PC-9 (cell line): ENCODE data around the gene CDK5RAP2. TPM values are rescaled to one million over a fixed set of nuclear protein-coding genes. Genes with fewer than 3 reads are reported as not detected.

Experiments used
- BruUV-seq: library from RNA; stranded (reverse); fragments of 400-500 nt; replicated peaks from 2 replicates; lab custom pipeline; 2021; lab: Mats Ljungman, UMichigan
- CTCF ChIA-PET: fragments of 300-600 bp; sonication (Branson Sonifier 250); formaldehyde crosslinking; loops from one replicate; lab custom pipeline; 2022; ENCODE audit warnings: antibody characterized with exemption; lab: Charles Lee
- POLR2A ChIA-PET: fragments of 300-600 bp; sonication (Branson Sonifier 250); formaldehyde crosslinking; loops from one replicate; lab custom pipeline; 2022; ENCODE audit warnings: antibody characterized with exemption; ENCODE audit not compliant: unreplicated experiment; lab: Charles Lee
- DNase-seq, 2 experiments: peaks; one replicate each; pipeline versions ENCODE4 v3.0.0 to v3.0.0-alpha.2; 2015 to 2022; ENCODE audit warnings: mixed read lengths in 1 of 2
- H2AFZ ChIP-seq: fragments of 200-600 bp; sonication (generic); 2 replicates; pipeline ENCODE4 v1.8.1; 2017; ENCODE audit warnings: antibody characterized with exemption
- H3F3A ChIP-seq: fragments of 200-600 bp; sonication (generic); 2 replicates; pipeline ENCODE4 v1.8.1; 2017; ENCODE audit warnings: antibody characterized with exemption, mild to moderate bottlenecking, low read depth; ENCODE audit not compliant: insufficient read depth
- H3K27ac ChIP-seq: fragments of 200-600 bp; sonication (generic); 2 replicates; pipeline ENCODE4 v1.6.1; 2016; ENCODE audit warnings: mixed run types
- H3K27me3 ChIP-seq: fragments of 200-600 bp; sonication (generic); 2 replicates; pipeline ENCODE4 v1.6.1; 2016; ENCODE audit warnings: low read depth, mixed run types; ENCODE audit not compliant: insufficient read depth
- H3K36me3 ChIP-seq: fragments of 200-600 bp; sonication (generic); 2 replicates; pipeline ENCODE4 v1.6.1; 2016; ENCODE audit warnings: low read depth, mixed run types
- H3K4me1 ChIP-seq: fragments of 200-600 bp; sonication (generic); replicated peaks from 2 replicates; pipeline ENCODE4 v1.6.1; 2016; ENCODE audit warnings: mixed run types; ENCODE audit not compliant: insufficient read depth
- H3K4me2 ChIP-seq: fragments of 200-600 bp; sonication (generic); 2 replicates; pipeline ENCODE4 v1.6.1; 2017; ENCODE audit warnings: mixed run types
- H3K4me3 ChIP-seq: fragments of 200-600 bp; sonication (generic); 2 replicates; pipeline ENCODE4 v1.6.1; 2016; ENCODE audit warnings: mixed run types
- H3K79me2 ChIP-seq: fragments of 200-600 bp; sonication (generic); 2 replicates; pipeline ENCODE4 v1.6.1; 2017; ENCODE audit warnings: low read depth, mixed run types
- H3K9me2 ChIP-seq: fragments of 200-600 bp; sonication (generic); 2 replicates; pipeline ENCODE4 v1.8.1; 2017; ENCODE audit warnings: mild to moderate bottlenecking; ENCODE audit not compliant: insufficient read depth
- H3K9me3 ChIP-seq: fragments of 200-600 bp; sonication (generic); 2 replicates; pipeline ENCODE4 v1.8.1; 2016; ENCODE audit warnings: low read depth; ENCODE audit not compliant: insufficient read depth
- H4K20me1 ChIP-seq: fragments of 200-600 bp; sonication (generic); 2 replicates; pipeline ENCODE4 v1.8.1; 2017; ENCODE audit not compliant: insufficient read depth
- CTCF ChIP-seq: fragments of 200-600 bp; sonication (generic); conservative IDR thresholded peaks from 2 replicates; pipeline ENCODE4 v1.6.1; 2017; ENCODE audit warnings: mixed run types, antibody characterized with exemption, mild to moderate bottlenecking, moderate library complexity
- EZH2 ChIP-seq: fragments of 200-600 bp; sonication (generic); IDR thresholded peaks from 2 replicates; pipeline ENCODE4 v1.8.0; 2017; ENCODE audit warnings: antibody characterized with exemption, low read depth
- intact Hi-C: fragments of 100-400 bp; cut with micrococcal nuclease; formaldehyde crosslinking; loops from one replicate; pipeline ENCODE4 v1.10.0; 2022; ENCODE audit not compliant: unreplicated experiment
- total RNA-seq: library from RNA; stranded (reverse); gene quantifications from 2 replicates; pipeline ENCODE4 v1.2.3, GENCODE V29; 2021

Gene CDK5RAP2
- total RNA-seq, 1 experiment from 2014 or later: 113 TPM

GRCh38 chr9:120622790-120623189 lies 42.8 kb upstream of the CDK5RAP2 start:
- H3K27ac ChIP-seq: no peak overlapping the region
- DNase-seq: no peak
- 0 out of 2 replicates have a peak, but pooled peaks cover 12% of the 10 kb centered on the region for H3K79me2 ChIP-seq
- no TSS peak for BruUV-seq
- H3K4me3 ChIP-seq: no peak overlapping the region
- no peaks in the 10 kb centered on the region for H3K9me3 ChIP-seq
- intact Hi-C loops: loop anchor here (5.0 kb wide), 1 partner anchor 110 kb away; no protein-coding TSS in a partner anchor
- no peak overlapping the region for H3K4me2 ChIP-seq
- H3F3A ChIP-seq: peaks cover 39% of the 10 kb centered on the region
- peaks cover 20% of the 10 kb centered on the region for H3K4me1 ChIP-seq
- TF ChIP-seq CTCF (no peak), EZH2 (no peak)
- no peak overlapping the region for H2AFZ ChIP-seq
- H3K36me3 ChIP-seq: peaks cover 13% of the 10 kb centered on the region; the same call in 1 of the 2 replicates
- no peaks in the 10 kb centered on the region for H3K27me3 ChIP-seq
- ChIA-PET CTCF (no interaction called here), POLR2A (no interaction called here)
- no peaks in the 10 kb centered on the region for H3K9me2 ChIP-seq
- H4K20me1 ChIP-seq: no peaks in the 10 kb centered on the region; the same call in 1 of the 2 replicates

GRCh38 chr9:120621941-120622340 lies 42.0 kb upstream of the CDK5RAP2 start:
- peaks cover 20% of the 10 kb centered on the region for H3K4me1 ChIP-seq
- intact Hi-C loops: loop anchor here (2.0 to 5.0 kb wide), 2 partner anchors 93 to 110 kb away; partner anchors contain the start of gene MEGF9
- no peaks in the 10 kb centered on the region for H3K9me3 ChIP-seq
- H4K20me1 ChIP-seq: no peaks in the 10 kb centered on the region; the same call in none of the 2 replicates
- no peaks in the 10 kb centered on the region for H3K9me2 ChIP-seq
- no peak overlapping the region for H2AFZ ChIP-seq
- H3K4me2 ChIP-seq: no peak overlapping the region
- peaks cover 13% of the 10 kb centered on the region; the same call in 1 of the 2 replicates for H3K36me3 ChIP-seq
- no peak overlapping the region for H3K4me3 ChIP-seq
- TF ChIP-seq CTCF (no peak), EZH2 (no peak)
- H3K27ac ChIP-seq: no peak overlapping the region
- 0 out of 2 replicates have a peak, but pooled peaks cover 12% of the 10 kb centered on the region for H3K79me2 ChIP-seq
- ChIA-PET CTCF (no interaction called here), POLR2A (interaction anchor here (0.6 kb wide), 1 partner anchor 93 kb away, joined by 3 read pairs; no protein-coding TSS in a partner anchor)
- no peaks in the 10 kb centered on the region for H3K27me3 ChIP-seq
- no TSS peak for BruUV-seq
- H3F3A ChIP-seq: peaks cover 41% of the 10 kb centered on the region
- DNase-seq: no peak

- TF ChIP-seq EZH2 (no peak), CTCF (peak; percentile 89)
- POLR2A ChIA-PET: interaction anchor here (0.6 to 0.7 kb wide), 4 partner anchors 23 to 451 kb away, joined by 4 to 9 read pairs (median 6); no protein-coding TSS in a partner anchor
- Histone ChIP-seq H3K4me2 (peak overlapping the region; percentile 43), H3K27me3 (no peaks in the 10 kb centered on the region), H3K4me1 (peaks cover 20% of the 10 kb centered on the region), H3K27ac (peak overlapping the region; percentile 41), H3K4me3 (no peak overlapping the region), H3K9me2 (no peaks in the 10 kb centered on the region), H4K20me1 (no peaks in the 10 kb centered on the region; the same call in none of the 2 replicates), H2AFZ (no peak overlapping the region), H3K79me2 (0 out of 2 replicates have a peak, but pooled peaks cover 11% of the 10 kb centered on the region), H3F3A (peaks cover 47% of the 10 kb centered on the region), H3K36me3 (peaks cover 13% of the 10 kb centered on the region; the same call in 1 of the 2 replicates), H3K9me3 (no peaks in the 10 kb centered on the region)
- no TSS peak for BruUV-seq
- DNase-seq: peak; percentile 49
- intact Hi-C loops: loop anchor here (1.0 to 10.0 kb wide), 5 partner anchors 95 to 785 kb away; partner anchors contain the start of gene MEGF9
- CTCF ChIA-PET: interaction anchor here (0.6 to 1.1 kb wide), 14 partner anchors 33 to 820 kb away, joined by 3 to 9 read pairs (median 4); partner anchors contain the start of gene RAB14
Observed at GRCh38 chr9:120619751-120620655, 40.0 kb upstream of the CDK5RAP2 start.
